Stomach (tissue), 4 donors: ENCODE results near the gene CAB39.

Experiments used
- POLR2A ChIP-seq, 4 donors: fragments of 450-650 bp; IDR thresholded peaks; one replicate each; pipeline ENCODE4 v1.6.1; 2016; ENCODE audit warnings: antibody characterized with exemption in 4 of 4, control low read depth in 2 of 4, mild to moderate bottlenecking in 1 of 4, moderate library complexity in 1 of 4
- TF ChIP-seq, protein P1 (sequence below), 7 experiments: fragments of 450-650 bp in 4 of 7; fragments of 200-600 bp in 3 of 7; sonication (generic) in 3 of 7; IDR thresholded peaks; one replicate each; pipeline ENCODE4 v1.5.1; 2016 to 2019; ENCODE audit warnings: antibody characterized with exemption in 7 of 7, control low read depth in 2 of 7, mild to moderate bottlenecking in 1 of 7

DNA sequence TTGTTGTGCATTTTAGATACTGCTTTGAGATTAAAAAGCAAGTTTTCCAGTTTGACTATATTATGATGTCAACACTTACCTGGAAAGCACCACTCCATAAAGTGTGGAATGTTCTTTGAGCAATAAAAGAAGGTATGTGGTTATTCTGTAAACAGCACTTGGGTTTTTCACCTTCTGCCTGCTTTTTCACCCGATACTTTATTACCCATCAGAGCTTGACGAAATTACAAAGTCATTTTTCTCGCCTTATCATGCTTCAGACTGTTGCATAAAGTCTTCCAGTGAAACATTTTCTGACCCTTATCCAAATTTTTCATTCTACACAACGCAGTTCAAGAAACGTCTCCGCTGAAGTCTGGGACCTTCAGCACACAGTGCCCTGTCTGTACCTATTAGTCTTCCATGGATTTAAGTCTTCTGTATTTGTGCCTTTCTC is 25.2 kb downstream of the CAB39 start:
- no peak for TF ChIP-seq POLR2A (IDR thresholded peaks at IDR 0.05)
- TF ChIP-seq, protein P1, sequence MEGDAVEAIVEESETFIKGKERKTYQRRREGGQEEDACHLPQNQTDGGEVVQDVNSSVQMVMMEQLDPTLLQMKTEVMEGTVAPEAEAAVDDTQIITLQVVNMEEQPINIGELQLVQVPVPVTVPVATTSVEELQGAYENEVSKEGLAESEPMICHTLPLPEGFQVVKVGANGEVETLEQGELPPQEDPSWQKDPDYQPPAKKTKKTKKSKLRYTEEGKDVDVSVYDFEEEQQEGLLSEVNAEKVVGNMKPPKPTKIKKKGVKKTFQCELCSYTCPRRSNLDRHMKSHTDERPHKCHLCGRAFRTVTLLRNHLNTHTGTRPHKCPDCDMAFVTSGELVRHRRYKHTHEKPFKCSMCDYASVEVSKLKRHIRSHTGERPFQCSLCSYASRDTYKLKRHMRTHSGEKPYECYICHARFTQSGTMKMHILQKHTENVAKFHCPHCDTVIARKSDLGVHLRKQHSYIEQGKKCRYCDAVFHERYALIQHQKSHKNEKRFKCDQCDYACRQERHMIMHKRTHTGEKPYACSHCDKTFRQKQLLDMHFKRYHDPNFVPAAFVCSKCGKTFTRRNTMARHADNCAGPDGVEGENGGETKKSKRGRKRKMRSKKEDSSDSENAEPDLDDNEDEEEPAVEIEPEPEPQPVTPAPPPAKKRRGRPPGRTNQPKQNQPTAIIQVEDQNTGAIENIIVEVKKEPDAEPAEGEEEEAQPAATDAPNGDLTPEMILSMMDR (IDR thresholded peaks at IDR 0.05): no peak
